ENCODE data around the gene EPM2A. TPM values are rescaled to one million over a fixed set of nuclear protein-coding genes. Genes with fewer than 3 reads are reported as not detected.

The EPM2A gene
- polyA plus RNA-seq, 5 donors = 6.5 to 8.9 (median 6.8) TPM

DNA sequence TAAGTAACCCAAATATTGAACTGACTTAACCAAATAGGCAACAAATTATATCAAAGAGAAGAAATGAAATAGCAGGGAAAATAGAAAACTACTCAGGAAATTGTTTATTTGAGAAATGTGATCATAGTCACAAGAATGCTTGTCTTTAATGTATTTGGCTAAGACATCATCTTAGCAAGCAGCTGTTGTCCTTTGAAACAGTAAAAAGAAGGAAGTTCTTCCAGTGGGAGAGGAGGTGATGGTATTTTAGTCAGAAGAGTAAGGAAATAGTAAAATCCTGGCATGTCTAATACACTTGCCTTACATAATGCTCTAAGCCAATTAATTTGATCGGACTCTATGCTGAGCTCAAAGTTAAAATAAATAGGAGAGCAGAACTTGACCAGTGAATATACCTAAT lies 126.5 kb downstream of the EPM2A start:
- DNase-seq = no peak

DNA sequence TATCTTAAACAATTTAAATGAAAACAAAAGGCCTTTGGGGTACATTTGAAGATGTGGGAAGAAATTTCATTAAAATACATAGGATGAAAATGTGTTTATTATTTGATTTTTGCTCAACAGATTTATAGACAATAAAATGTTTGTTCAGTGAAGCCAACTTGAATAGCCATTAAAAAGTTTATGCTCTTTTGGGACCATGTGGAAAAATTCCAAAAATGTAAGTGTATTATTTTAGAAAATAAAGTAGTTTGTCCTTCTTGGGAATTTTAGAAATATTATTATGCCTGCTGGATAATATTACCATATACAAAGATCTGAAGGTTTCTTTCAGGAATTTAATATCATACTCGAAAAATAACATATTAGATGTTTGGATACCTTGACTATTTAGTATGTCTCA lies 131.3 kb downstream of the EPM2A start:
- no peak for DNase-seq

- no peak for DNase-seq
Observed at GRCh38 chr6:145603424-145603833, 131.9 kb downstream of the EPM2A start.

DNA sequence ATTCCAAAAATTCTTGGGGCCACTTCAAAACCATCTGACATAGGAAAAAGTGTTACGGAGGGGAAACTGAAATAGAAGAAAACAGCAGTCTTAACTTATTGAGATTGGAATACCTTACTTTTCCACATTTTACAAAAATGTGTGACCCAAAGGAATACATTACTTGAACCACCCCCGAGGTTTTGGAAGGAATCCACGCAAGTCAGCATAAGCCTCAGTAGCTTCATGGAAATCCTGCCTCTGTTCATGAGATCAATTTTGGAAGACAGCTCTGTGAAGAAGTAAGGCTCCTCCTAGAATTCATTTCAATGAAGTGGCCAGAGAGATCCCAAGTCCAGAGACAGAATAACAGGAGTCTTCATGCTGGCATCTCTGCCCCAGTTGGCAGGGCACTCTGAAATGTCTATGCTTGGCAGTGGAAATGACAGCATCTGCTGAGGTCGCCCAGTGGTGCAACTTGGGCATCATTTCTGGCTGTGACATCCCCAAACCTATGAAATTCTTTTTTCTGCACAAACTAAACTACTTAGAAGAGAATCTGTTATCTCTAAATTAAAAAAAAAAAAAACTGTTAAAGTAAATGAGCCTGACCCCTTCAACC lies 132.5 kb downstream of the EPM2A start:
- DNase-seq = no peak

- no peak for DNase-seq
Observed at GRCh38 chr6:145601397-145601796, 133.9 kb downstream of the EPM2A start.

- no peak for DNase-seq
Observed at GRCh38 chr6:145600299-145600698, 135.0 kb downstream of the EPM2A start.

- no peak for DNase-seq
Observed at GRCh38 chr6:145588981-145589380, 146.3 kb downstream of the EPM2A start.

DNA sequence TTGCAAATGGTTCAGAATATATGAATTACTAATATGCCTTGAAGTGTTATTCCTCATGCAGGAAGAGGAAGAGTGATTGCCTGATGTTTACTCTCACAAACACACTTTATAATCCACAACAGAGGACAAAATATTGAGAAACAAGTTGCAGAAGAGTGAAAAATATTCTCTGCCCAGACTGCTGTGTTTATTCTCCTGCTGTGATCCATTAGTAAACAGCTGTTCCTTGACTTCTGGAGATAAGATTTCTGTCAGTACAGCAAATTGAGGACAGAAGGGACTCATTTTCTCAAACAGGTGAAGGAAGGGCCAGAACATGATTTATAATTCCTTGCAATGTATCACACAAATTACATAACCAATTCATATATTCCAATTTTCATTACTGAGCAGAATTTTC lies 148.0 kb downstream of the EPM2A start:
- peak; percentile 20 to 23 for DNase-seq

DNA sequence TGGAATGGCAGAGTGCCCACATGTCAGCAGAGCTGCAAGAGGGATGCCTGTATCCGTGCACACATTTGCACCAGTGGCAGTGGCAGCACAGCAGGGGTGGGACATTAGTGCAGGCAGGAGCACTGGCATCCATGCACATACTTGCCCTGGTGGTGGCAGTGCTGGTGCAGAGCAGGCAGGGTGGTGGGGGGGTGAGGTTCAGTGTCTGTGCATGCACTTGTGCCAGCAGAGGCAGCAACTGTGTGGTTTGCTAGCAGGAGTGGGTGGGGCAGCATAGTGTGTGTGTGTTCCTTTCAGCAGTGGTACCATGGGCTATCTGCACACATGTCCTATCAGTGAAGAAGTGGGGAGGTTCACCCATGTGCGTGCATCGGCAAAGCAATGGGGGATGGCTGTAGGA lies 151.6 kb downstream of the EPM2A start:
- DNase-seq = no peak

Other genes with a start within 250 kb of the EPM2A start
- gene FBXO30, start 79.3 kb upstream of the EPM2A start, polyA plus RNA-seq (ENCODE audit: insufficient read depth in 1 of 5, insufficient read length in 5 of 5, low replicate concordance in 1 of 5) = 10 to 100 TPM in 4 of 5 donors, 1 to 10 TPM in 1; 8.3 to 14.0 (median 10.5) TPM
- gene SHPRH, start 228.8 kb upstream of the EPM2A start, polyA plus RNA-seq (ENCODE audit: insufficient read depth in 1 of 5, insufficient read length in 5 of 5, low replicate concordance in 1 of 5) = 10 to 100 TPM; 12.0 to 26.4 (median 23.7) TPM

All from right lung (tissue), 5 donors.